Esophagus squamous epithelium (tissue), 4 donors: ENCODE data around the gene SKI.

Experiments
- CTCF ChIP-seq, 6 experiments: fragments of 450-650 bp in 4 of 6; fragments of 200-600 bp in 2 of 6; sonication (generic) in 2 of 6; IDR thresholded peaks; one replicate each; pipeline ENCODE4 v1.5.1; 2016 to 2019; ENCODE audit warnings: antibody characterized with exemption in 6 of 6, mild to moderate bottlenecking in 4 of 6, moderate library complexity in 4 of 6
- POLR2A ChIP-seq, 4 donors: fragments of 450-650 bp; IDR thresholded peaks; one replicate each; pipeline ENCODE4 v1.6.1; 2017; ENCODE audit warnings: antibody characterized with exemption in 4 of 4, mild to moderate bottlenecking in 4 of 4, moderate library complexity in 3 of 4

DNA sequence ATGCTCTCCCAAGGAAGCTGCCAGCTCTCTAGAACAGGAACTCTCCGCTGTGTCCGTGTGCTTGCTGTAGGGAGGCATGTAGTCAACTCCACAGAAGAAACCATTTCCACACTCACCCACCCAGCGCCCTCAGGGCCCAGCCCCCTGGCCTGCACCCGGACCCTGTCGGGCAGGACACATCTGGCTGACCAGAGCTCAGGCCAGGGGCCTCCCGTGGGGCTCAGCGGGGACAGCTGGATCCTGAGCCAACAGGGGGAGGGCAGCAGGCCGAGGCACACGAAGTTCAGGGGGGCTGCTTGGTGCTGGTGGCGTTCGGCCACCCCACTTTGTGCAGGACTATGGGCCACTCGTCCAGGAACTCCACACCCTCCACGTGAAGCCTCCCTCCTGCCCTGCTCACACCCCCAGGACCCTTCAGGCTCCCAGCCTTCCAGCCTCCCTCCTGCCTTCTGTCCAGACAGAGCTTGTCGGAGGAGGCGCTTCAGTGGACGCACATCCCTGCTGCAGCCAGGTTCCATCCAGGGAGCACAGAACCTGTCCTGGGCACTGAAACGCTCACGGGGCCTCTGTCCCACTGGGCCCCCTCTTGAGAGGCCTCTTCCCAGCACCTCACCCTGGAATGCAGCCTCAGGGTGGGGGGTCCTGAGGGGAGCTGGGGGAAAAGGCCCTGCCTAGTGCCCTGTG, 18.6 kb upstream of the SKI start:
- no peak for TF ChIP-seq CTCF (IDR thresholded peaks at IDR 0.05)
- TF ChIP-seq POLR2A (IDR thresholded peaks at IDR 0.05) = no peak
